GM18526 (cell line): ENCODE measurements around the gene BORCS5.

ENCODE experiments used
- POLR2A ChIP-seq: IDR thresholded peaks from 3 replicates; pipeline ENCODE4 v1.6.1; 2011; ENCODE audit not compliant: insufficient read length; ENCODE audit errors: extremely low read depth

The BORCS5 gene

DNA sequence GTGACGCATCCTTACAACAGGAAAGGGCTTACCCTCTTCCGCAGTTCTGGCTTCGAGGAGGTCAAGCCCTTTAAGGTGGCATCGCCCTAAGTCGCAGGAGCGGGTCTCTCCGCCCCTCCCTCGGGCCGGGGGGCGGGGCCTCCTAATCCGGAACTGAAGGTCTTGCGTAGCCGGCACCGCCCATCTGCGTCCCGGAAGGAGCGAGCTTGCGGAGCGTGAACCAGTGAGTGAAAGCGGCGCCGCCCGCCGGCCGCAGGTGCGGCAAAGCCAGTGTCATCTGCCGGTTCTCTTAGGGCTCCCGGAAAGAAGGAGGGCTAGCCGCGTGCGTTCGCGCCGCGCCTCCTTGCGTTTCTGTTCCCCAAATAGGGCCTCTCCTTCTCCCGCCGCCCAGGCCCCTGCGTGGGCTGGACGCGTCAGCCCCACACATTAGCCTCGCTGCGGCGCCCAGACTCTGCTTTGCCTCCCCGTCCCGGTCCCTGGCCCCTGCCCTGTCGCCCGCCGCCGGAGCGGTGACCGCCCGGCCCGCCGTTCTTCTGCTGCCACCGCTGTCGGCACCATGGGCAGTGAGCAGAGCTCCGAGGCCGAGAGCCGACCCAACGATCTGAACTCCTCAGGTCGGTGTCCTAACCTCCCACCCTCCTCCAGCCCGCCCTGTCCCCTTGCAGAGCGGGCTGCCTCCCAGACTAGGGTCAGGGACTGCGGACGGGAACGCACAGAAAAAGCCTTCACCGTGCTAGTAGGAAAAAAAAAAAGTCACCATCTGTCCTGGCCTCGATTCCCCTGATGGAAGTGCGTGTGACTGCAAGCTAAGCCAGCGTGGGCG lies at the start of gene BORCS5:
Gene BORCS5 (plus strand): TSS at position 183 of the 823 bp plus-strand sequence. CDS start 374 bp downstream, at position 557.
- TF ChIP-seq POLR2A: peak; percentile 96

DNA sequence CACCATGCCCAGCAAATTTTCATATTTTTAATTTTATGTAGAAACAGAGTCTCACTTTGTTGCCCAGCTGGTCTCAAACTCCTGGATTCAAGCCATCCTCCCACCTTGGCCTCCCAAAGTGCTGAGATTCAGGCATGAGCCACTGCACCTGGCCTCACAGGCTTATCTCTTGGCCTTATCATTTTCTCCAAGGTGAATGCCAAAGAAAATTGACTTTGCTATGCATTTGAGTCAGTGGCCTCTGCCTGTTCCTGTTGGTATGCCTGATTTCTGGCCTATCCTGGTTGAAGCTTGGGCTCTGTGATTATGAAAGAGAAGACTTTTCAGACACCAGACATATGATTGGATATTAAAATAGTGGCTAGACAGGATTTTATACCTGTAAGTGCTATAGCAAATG lies 41.0 kb upstream of the BORCS5 start:
- no peak for TF ChIP-seq POLR2A

DNA sequence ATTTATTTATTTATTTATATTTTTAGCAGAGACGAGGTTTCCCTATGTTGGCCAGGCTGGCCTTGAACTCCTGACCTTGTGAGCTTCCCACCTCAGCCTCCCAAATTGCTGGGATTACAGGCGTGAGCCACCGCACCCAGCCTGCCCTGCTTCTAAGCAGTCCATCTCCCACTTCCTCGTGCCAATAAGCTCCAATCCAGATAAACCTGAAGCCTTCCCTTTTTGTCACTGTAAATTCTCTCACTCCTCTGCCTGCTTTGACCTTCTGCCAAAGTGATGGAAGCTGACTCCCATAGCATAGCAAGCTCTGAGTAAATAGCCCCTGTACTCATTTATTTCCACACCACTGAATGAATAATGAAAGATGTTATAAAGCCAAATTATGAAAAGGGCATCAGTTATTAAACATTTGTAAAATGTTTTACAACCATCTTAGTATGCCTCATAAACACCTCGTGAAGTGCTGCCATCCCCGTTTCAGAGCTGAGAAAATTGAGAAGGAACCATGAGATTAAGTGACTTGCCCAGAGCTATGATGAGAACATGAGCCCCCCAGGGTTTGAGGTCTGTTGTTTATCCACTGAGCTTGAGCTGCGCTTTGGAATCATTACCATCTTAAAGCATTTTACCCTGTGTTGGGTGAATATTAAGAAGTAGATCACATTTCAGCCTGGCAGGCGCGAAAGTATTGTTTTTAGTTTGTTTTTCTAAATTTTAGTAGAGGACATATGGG lies 37.3 kb upstream of the BORCS5 start:
- no peak for TF ChIP-seq POLR2A

DNA sequence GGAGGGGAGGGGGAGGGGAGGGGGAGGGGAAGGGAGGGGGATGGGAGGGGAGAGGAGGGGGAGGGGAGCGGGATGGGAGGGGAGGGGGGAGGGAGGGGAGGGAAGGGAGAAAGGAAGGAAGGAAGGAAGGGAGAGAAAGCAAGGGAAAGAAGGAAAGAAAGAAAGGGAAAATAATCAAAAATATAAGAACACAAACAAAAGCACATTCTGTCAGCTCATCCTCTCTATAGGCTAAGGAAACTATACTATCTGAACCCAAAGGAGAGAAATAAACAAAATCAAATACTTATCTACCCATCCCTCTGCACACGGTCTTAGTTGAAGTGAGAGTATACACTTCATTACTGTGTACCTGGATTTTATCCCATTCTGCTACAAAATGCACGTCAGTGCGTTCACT lies 33.8 kb upstream of the BORCS5 start:
- TF ChIP-seq POLR2A: no peak

DNA sequence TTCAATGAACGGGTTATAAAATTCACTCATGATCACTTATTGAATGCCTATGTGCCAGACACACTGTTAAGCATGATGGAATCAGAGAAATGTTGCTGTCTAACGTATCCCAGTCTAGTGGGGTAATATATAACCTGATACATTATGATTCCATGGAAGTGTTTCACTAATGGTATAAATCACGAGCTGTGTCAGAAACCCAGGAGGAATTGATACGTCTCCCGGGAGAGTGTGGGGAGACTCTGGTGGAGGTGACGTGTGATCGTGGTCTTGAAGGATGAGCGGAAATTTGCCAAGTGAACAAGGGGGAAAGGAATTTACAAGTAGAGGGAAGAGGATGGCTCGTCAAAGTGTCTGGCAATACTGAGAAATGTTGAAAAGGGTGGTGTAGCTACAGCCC lies 33.3 kb upstream of the BORCS5 start:
- no peak for TF ChIP-seq POLR2A

DNA sequence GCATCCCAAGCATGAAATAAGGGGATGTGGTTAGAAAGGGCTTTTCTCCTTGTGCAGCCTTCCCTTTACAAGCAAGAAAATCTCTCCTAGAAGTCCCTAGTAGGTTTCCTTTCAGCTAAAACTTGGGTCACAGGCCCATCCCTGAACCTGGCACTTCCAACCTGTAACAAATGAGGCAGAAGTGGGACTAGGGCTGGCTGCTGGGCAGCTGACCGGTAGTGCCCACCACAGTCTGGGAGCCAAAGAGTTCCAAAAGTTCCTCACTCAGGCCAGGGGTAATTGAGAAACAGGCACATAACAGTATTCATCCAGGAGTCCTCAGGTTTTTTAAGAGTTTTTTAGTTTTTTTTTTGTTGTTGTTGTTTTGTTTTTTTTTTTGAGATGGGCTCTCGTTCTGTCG lies 30.6 kb upstream of the BORCS5 start:
- no peak for TF ChIP-seq POLR2A

DNA sequence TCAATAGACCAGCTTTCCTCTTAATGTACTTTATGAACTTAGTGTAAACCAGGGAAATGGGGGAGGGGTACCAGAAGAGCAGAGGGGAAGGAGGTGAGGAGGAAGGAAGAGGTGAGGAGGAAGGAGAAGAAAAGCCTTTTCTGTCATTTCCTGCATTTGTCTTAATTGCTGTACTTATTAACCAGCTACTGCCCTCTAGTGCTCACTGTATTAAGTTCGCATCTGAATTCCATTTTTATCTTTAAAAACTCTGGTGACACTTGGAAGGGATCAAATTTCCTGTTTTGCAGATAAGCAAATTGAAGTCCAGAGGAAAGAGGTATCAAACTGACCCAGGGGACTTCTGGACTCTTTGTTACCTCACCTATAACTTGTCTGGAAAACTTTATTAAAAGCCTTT lies 29.1 kb upstream of the BORCS5 start:
- no peak for TF ChIP-seq POLR2A

DNA sequence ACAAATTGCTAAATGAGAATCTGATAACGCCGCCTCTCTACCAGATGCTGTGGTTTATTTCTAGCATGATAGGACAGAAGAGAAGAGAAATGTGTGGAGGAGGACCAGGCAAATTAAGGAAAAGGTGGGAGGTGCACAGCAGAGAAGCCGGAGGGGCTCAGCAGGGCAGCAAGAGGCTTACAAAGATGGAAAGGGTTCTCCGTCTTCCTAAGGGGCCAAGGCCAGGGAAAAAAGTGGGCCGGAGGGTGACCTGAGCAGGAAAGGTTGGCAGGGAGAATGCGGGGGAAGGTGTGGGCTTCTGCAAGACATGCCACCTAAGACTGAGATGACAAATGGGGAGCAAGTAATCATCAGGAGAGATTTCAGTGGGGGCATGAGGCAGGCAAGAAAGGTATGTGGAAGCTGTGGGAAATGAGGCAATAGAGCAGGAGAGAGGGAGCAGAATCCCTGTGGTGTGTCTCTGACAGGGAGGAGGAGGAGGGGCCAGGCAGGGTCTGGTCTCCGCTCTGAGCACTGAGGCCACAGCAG lies 25.6 kb upstream of the BORCS5 start:
- no peak for TF ChIP-seq POLR2A

DNA sequence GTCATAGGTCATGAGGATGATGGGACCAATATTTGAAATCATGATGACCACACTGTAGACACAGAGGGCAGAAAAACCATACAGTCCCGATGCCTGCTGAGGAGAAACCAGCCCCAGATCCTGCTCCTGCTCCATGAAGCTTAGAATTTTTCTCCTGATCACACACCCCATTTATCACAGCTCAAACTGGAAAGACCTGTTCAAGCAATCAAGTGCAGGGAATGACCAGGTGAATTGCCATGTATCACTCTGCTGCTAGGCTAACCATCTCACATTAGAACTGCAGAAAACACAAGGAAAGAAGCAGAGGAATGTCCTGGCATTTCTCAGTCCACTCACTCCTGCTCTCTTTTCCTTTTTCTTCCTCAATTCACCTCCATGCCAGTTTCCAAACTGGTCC lies 25.0 kb upstream of the BORCS5 start:
- TF ChIP-seq POLR2A: no peak

DNA sequence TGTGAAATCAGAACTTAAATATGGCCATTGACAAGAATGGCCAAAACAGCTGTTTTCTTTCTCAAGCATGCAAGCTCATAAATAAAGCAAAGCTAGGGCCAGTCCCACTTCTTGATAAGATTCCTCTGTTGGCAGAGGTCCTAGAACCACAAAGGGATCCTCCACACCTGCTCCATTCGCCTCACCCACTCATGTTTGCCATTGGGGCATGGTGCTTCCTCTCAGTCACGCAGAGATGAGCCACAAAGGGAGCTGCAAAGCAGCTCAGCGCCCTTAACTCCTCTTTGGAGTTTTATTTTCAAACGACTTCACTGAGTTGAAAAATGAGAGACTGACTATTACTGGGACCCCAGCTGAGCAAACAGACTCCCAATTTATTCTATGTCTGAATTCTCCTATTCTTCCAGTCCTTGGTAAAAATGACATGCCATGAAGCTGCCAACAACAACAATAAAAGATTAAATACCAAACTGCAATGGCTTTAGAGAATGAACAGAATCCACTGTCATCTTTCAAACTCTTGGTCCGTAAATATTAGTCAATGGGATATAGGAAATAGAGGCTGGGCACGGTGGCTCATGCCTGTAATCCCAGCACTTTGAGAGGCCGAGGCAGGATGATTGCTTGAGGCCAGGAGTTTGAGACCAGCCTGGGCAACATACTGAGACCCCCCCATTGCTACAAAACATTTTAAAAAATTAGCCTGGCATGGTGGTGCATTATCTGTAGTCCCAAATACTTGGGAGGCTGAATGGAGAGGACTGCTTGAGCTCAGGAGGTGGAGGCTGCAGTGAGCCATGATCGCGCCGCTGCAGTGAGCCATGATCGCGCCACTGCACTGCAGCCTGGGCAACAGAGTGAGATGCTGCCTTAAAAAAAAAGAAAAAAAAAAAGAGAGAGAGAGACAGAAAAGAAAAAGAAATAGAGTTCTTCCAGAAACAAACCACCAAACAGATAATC lies 23.2 kb upstream of the BORCS5 start:
- no peak for TF ChIP-seq POLR2A

DNA sequence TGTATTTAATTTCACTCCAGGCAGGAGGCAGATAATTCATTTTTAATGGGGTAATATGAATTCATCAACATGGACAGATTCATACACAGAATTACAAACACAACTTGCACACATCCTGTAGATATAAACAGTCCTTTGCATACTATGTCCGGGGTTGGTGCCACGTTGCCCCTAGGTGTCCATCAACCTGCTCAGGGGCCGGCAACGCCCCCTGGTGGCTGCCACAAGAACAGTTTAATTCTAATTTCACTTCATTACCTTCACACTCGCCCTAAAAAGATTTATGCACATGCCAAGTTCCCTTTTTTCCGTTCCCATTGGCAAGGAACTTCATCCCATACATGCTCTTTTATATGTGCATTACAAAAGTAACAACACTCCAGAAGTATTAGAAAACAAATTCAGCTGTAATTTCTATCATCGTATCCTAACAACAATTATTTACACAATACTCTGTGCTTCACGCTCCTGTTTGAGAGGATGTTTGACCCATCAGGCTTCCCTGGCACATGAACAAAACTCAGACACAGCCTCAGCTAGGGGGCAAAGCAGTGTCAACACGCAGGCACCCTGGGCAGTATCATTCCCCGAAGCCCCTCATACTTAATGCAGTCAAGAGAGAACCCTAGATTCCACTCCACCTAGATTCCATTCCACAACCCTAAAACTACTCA lies 22.4 kb upstream of the BORCS5 start:
- no peak for TF ChIP-seq POLR2A

DNA sequence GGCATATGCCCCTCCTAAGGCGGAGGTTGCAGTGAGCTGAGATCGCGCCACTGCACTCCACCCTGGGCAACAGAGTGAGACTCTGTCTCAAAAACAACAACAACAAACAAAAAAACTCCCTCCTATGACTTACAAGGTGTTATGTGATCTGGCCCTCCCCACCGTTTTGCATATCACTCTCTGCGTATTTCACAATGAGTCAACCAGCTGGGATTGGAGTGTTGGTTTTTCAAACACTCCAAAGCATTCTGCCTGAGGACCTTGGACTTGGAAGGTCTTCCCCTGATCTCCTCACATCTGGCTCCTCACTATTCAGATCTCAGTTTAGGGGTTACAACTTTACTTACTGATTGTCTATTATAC lies 20.8 kb upstream of the BORCS5 start:
- no peak for TF ChIP-seq POLR2A

DNA sequence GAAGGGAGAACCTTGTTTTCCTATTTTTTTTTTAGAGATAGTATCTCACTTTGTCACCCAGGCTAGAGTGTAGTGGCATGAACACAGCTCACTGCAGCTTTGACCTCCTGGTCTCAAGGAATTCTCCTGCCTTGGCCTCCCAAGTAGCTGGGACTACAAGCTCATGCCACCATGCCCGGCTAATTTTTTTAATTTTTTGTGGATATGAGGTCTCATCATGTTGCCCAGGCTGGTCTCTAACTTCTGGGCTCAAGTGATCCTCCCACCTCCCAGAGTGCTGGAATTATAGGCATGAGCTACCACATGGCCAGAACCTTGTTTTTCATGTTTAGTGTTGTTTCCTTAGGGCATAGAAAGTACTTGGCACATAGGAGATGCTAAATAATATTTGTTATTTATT lies 20.4 kb upstream of the BORCS5 start:
- TF ChIP-seq POLR2A: no peak

DNA sequence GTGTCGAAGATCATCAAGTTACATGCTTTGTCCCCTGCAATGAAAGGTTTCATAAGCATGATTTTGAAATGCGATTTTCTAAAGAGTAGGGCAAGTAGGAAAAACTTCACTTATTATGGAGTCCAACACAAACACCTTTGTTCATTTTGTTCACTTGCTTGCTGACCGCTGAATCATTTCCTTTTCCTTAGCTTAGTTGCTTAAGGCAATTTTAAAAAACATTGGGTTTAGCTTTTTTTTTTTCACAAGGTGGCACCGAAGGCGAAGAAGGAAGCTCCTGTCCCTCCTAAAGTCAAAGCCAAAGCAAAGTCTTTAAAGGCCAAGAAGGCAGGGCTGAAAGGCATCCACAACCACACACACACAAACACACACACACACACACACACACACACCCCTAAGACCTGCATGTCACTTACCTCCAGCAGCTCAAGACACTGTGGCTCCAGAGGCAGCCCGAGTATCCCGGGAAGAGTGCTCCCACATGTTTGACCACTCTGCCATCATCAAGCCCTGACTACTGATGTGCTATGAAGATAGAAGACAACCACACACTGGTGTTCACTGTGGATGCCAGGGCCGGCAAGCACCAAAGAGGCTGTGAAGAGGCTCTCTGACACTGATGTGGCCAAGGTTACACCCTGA lies 18.2 kb upstream of the BORCS5 start:
- no peak for TF ChIP-seq POLR2A
